Astrocyte (in vitro differentiated cells and primary cell): ENCODE results near the gene TEKT2. TPM values are rescaled to one million over a fixed set of nuclear protein-coding genes. Genes with fewer than 3 reads are reported as not detected.

Experiments
- DNase-seq: peaks from one replicate; pipeline ENCODE4 v3.0.0-alpha.2; 2010; ENCODE audit warnings: low read depth
- FAIRE-seq: peaks from 2 replicates; lab custom pipeline; 2011; peaks lifted over from hg19 to GRCh38; lab: Jason Lieb, UNC
- H2AFZ ChIP-seq: 2 replicates; pipeline ENCODE4 v1.6.0; 2012; ENCODE audit warnings: low read depth, low read length, inconsistent platforms
- H3K27ac ChIP-seq: 2 replicates; pipeline ENCODE4 v1.5.1; 2011; ENCODE audit warnings: low read depth, low read length, inconsistent platforms
- H3K27me3 ChIP-seq: 2 replicates; pipeline ENCODE4 v1.6.0; 2011; ENCODE audit warnings: low read length, inconsistent platforms; ENCODE audit not compliant: insufficient read depth
- H3K36me3 ChIP-seq: 2 replicates; pipeline ENCODE4 v1.5.1; 2011; ENCODE audit warnings: low read length, inconsistent platforms; ENCODE audit not compliant: insufficient read depth
- H3K4me1 ChIP-seq: 2 replicates; pipeline ENCODE4 v1.5.1; 2011; ENCODE audit warnings: low read length, inconsistent platforms; ENCODE audit not compliant: insufficient read depth
- H3K4me2 ChIP-seq: 2 replicates; pipeline ENCODE4 v1.6.0; 2012; ENCODE audit warnings: low read length, inconsistent platforms
- H3K4me3 ChIP-seq: 2 replicates; pipeline ENCODE4 v1.5.1; 2011; ENCODE audit warnings: low read depth, mild to moderate bottlenecking, low read length, inconsistent platforms; ENCODE audit not compliant: insufficient read depth
- H3K79me2 ChIP-seq: 2 replicates; pipeline ENCODE4 v1.6.0; 2012; ENCODE audit warnings: mild to moderate bottlenecking, low read length, inconsistent platforms; ENCODE audit not compliant: insufficient read depth
- H3K9ac ChIP-seq: 2 replicates; pipeline ENCODE4 v1.6.0; 2012; ENCODE audit warnings: mild to moderate bottlenecking, low read length, inconsistent platforms
- H3K9me3 ChIP-seq: 2 replicates; pipeline ENCODE4 v1.5.1; 2012; ENCODE audit warnings: low read depth, mild to moderate bottlenecking, low read length, inconsistent platforms; ENCODE audit not compliant: insufficient read depth
- H4K20me1 ChIP-seq: 2 replicates; pipeline ENCODE4 v1.6.0; 2012; ENCODE audit warnings: low read length, inconsistent platforms; ENCODE audit not compliant: insufficient read depth
- H3K27ac Mint-ChIP-seq: one replicate; pipeline ENCODE4 v1.8.0; 2021; ENCODE audit warnings: mild to moderate bottlenecking, mixed read lengths; ENCODE audit not compliant: unreplicated experiment
- H3K27me3 Mint-ChIP-seq: one replicate; pipeline ENCODE4 v1.8.0; 2021; ENCODE audit warnings: low read depth, mixed read lengths; ENCODE audit not compliant: unreplicated experiment
- H3K36me3 Mint-ChIP-seq: one replicate; pipeline ENCODE4 v1.8.0; 2021; ENCODE audit warnings: low read depth, mixed read lengths; ENCODE audit not compliant: unreplicated experiment
- H3K4me1 Mint-ChIP-seq: one replicate; pipeline ENCODE4 v1.8.0; 2021; ENCODE audit warnings: low read depth, mixed read lengths; ENCODE audit not compliant: unreplicated experiment
- H3K4me3 Mint-ChIP-seq: one replicate; pipeline ENCODE4 v1.8.0; 2021; ENCODE audit warnings: mild to moderate bottlenecking, moderate library complexity, mixed read lengths; ENCODE audit not compliant: unreplicated experiment
- H3K9me3 Mint-ChIP-seq: one replicate; pipeline ENCODE4 v1.8.0; 2021; ENCODE audit warnings: mild to moderate bottlenecking, mixed read lengths; ENCODE audit not compliant: unreplicated experiment
- CTCF ChIP-seq: IDR thresholded peaks from 2 replicates; pipeline ENCODE4 v1.5.1; 2011; ENCODE audit warnings: low read depth, mild to moderate bottlenecking, inconsistent platforms, low read length, moderate library complexity; ENCODE audit not compliant: insufficient read depth
- EZH2 ChIP-seq: IDR thresholded peaks from 2 replicates; pipeline ENCODE4 v1.6.1; 2012; ENCODE audit warnings: mild to moderate bottlenecking, low read length, inconsistent platforms; ENCODE audit not compliant: insufficient read depth
- total RNA-seq: library from RNA; stranded (reverse); gene quantifications from 2 replicates; pipeline ENCODE4 v1.2.1, GENCODE V29; 2021

Gene TEKT2
- total RNA-seq, 1 donor from 2014 or later, result 0.39 TPM

DNA sequence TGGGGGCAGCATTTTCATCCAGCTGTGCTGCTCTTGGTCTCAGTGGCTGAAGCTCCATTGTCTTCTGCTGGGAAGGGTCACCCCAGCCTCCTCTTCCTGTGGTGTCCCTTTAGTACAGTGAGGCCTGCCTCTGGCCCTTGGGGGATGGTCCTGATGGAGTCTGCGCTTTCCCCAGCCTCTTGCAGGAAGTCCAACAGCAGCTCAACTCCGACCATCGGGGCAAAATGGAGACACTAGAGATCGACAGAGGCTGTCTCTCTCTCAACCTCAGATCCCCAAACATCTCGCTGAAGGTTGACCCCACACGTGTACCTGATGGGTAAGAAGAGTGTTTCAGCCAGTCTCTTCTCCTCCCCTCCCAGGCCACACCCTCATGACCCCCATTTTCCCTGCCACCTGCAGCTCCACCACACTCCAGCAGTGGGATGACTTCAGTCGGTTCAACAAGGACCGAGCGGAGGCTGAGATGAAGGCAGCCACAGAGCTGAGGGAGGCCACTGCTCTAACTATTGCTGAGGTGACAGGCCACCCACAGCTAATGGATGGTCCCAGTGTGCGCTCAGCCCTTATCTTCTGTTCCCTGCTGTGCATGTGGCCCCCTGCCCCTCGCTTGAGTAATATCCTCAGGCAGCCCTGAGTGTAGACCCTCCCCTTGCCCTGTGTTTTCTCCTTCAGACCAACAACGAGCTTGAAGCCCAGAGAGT is 2.8 kb downstream of the TEKT2 start:
- no peak overlapping the region for H3K4me3 ChIP-seq
- Mint-ChIP-seq H3K27me3 (no peaks in the 10 kb centered on the region), H3K36me3 (peaks cover 9% of the 10 kb centered on the region), H3K27ac (no peak overlapping the region), H3K4me3 (peak overlapping the region; percentile 64), H3K4me1 (peaks cover 10% of the 10 kb centered on the region), H3K9me3 (no peaks in the 10 kb centered on the region)
- DNase-seq (no peak), FAIRE-seq (no peak)
- no peak overlapping the region for H3K4me2 ChIP-seq
- H3K79me2 ChIP-seq, result peaks cover 30% of the 10 kb centered on the region
- no peak overlapping the region for H3K27ac ChIP-seq
- H3K27me3 ChIP-seq, result no peaks in the 10 kb centered on the region
- no peak overlapping the region for H3K9ac ChIP-seq
- no peaks in the 10 kb centered on the region for H3K9me3 ChIP-seq
- no peak overlapping the region for H2AFZ ChIP-seq
- peaks cover 7% of the 10 kb centered on the region for H3K36me3 ChIP-seq
- H4K20me1 ChIP-seq, result peaks cover 9% of the 10 kb centered on the region
- TF ChIP-seq EZH2, result no peak
- TF ChIP-seq CTCF, result no peak
- H3K4me1 ChIP-seq, result peaks cover 20% of the 10 kb centered on the region

DNA sequence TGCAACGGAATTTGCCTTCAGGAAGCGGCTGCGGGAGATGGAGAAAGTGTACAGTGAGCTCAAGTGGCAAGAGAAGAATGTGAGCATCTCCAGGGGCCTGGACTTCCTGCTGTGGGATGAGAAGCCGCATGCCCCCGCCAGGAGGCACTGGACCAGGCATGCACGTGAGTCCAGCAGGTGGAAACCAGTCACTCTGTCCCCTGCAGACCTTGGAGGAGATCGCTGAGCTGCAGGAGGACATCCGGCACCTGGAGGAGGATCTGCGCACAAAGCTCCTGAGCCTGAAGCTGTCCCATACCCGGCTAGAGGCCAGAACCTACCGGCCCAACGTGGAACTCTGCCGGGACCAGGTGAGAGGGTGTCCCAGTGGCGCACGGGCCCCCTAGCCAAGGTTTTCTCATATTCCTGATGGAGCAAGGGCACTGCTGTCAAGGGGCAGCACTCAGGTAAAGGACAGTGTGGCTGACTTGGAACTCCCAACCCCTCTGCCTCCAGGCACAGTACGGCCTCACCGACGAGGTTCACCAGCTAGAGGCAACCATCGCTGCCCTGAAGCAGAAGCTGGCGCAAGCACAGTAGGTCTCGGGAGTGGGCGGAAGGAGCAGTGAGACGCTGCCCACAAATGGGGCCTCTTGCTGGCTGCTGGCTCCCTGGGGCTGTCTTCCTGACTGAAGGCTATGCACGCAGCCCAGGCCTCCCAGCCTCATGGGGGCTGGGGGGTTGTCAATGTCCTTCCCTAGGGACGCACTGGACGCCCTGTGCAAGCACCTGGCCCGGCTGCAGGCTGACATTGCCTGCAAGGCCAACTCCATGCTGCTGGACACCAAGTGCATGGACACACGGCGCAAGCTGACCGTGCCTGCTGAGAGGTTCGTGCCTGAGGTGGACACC is 3.6 kb downstream of the TEKT2 start:
- Histone ChIP-seq H4K20me1 (peaks cover 16% of the 10 kb centered on the region), H3K79me2 (peaks cover 34% of the 10 kb centered on the region), H3K36me3 (peaks cover 13% of the 10 kb centered on the region), H3K9me3 (no peaks in the 10 kb centered on the region), H3K27me3 (no peaks in the 10 kb centered on the region), H3K9ac (no peak overlapping the region), H3K4me1 (peaks cover 20% of the 10 kb centered on the region), H3K27ac (no peak overlapping the region), H3K4me2 (no peak overlapping the region), H2AFZ (peak overlapping the region; percentile 97), H3K4me3 (no peak overlapping the region)
- no peak for DNase-seq
- H3K27me3 Mint-ChIP-seq, result no peaks in the 10 kb centered on the region
- TF ChIP-seq CTCF (no peak), EZH2 (no peak)
- H3K27ac Mint-ChIP-seq, result no peak overlapping the region
- peaks cover 10% of the 10 kb centered on the region for H3K4me1 Mint-ChIP-seq
- H3K4me3 Mint-ChIP-seq, result peak overlapping the region; percentile 64
- no peak for FAIRE-seq
- H3K36me3 Mint-ChIP-seq, result peaks cover 10% of the 10 kb centered on the region
- no peaks in the 10 kb centered on the region for H3K9me3 Mint-ChIP-seq
